GM18861 (cell line): ENCODE results near the gene RNF13.
"Not testable (repeated sequence)": the region's sequence is repeated elsewhere in the genome, so short reads cannot be mapped to it uniquely, and the experiment has no call there.

Experiments used
- ATAC-seq: cut with Tn5 transposase; IDR thresholded peaks from one replicate; pipeline ENCODE4 v1.9.1; 2021; ENCODE audit not compliant: unreplicated experiment

RNF13 gene

DNA sequence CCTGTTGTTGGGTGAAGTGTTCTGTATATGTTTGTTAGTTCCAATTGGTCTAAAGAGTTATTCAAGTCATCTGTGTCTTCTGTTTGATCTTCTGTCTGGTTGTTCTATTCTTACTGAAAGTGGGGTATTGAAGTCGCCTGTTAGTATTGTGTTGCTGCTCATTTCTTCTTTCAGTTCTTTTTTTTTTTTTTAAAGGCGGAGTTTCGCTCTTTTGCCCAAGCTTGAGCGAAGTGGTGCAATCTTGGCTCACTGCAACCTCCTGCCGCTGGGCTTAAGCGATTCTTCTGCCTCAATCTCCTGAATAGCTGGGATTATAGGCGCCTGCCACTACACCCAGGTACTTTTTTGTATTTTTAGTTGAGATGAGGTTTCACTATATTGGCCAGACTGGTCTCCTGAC, 134.2 kb downstream of the RNF13 start:
- ATAC-seq = no peak

DNA sequence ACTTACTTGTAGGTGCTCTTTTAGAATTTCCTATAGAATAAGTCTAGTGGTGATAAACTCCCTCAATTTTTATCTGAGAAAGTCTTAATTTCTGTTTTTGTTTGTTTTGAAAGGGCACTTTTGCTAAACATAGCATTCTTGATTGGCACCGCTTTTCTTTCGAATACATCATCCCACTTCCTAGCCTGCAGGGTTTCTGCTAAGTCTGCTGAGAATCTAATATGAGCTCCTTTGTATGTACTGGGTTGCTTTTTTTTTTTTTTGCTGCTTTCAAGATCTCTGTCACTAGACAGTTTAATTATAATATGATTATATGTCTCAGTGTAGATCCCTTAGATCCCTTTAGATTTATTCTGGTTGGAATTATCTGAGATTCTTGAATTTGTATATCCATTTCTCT, 136.2 kb downstream of the RNF13 start:
- ATAC-seq = no peak

DNA sequence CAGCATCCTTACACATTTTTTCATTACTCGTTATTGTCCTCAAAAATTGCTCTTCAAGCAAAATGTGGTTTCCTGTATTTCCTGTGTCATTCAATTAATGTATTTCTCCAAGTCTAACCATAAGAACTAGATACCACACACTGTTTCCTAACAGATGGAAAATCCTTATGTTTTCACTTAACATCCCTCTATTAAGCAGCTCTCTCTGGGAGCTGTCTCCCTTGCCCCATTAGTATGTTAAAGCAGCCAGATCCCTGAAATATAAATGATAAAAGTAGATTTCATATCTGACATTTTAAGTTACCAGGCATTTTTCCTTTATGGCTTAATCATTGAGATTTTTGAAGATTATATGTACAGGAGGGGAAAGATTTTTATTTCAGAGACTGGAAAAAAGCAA, 141.8 kb downstream of the RNF13 start:
- no peak for ATAC-seq

DNA sequence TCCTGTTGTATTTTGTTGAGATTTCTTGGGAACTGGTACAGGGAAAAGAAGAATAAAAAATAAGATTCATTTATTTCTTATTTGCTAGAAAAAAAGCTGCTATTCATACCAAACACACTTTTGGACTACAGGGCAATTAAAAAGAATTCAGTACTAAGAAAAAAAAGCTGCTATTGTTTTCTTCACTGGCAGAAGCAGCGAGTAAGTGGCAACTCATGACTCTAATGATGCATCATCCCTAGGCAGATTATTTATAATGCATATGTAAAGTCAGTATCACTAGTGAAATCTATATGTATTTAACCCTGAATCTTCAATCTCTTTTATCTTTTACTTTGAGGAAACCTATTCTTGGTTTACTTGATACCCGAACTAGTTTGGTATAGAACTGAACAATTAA, 142.4 kb downstream of the RNF13 start:
- ATAC-seq = no peak

DNA sequence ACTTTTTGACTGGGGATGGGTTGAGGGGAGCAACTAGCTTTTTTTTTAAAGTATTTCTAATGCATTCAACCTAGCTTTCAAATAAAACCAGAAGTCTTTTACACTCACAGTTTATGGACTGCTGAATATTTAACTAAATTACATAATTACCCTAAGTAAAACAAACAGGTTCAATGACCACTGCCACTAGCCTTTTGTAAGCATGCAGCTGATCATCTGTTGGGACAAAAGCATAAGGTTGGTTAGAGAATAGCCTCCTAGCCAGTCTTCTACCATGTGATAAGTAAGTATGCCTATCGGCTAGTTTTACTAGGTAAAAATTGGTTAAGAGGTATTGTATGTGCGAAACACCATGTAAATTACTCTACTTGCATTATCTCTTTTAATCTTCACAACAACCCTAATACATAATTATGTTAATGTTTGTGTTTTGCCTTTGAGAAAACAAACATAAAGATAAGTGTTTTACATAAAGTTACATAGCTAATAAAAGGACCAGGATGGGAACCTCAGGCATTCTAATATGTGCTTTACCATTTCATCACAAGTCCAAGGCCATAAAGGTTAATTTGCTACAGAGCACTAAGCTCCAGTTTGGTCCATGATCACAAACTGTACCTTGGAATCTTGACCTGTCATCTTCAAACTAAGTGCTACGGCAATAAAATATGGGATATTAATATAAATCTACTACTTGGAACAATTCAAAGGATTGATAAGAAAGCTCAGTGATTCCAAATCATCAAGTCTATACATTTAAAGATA, 144.5 kb downstream of the RNF13 start:
- ATAC-seq = no peak

DNA sequence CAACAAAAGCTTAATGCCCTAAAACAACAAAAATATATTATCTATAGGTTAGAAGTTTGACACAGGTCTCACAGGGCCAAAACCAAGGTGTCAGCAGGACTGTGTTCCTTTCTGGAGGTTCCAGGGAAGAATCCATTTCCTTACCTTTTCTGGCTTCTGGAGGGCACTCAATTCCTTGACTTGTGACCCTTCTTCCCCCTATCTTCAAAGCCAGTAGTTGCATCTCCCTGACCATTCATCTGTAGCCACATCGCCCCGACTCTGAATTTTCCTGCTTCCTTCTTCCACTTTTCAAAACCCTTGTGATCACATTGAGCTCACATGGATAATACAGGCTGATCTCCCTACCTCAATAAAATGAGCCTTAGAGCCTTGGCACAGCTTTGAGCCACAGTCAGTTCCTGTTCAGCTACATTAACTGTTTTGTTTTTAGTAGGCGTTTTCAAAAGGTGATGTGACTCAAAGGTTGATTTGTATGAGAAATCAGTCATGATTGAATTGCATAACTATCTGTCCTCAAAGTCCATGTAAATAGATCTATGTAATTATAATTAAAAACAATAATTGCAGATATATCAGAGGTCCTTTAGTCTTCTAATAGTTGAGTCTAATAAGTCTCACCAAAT, 145.3 kb downstream of the RNF13 start:
- no peak for ATAC-seq

DNA sequence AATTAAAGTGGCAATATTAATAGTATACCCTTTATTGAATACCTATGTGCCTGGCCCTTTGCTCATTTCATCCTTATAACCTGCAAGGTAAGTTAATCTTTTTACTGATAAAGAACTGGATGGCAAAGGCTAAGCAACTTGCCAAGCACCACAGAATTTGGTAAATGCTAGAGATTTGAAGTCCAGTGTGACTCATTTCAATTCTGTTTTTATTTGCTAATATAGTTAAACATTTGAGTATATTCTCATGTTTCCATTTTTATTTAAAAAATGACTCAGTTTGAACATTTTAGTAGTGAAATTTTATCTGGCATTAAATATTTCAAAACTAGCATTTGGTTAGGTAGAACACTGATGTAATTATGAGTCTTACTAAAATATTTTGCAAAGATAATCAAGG, 146.4 kb downstream of the RNF13 start:
- no peak for ATAC-seq

DNA sequence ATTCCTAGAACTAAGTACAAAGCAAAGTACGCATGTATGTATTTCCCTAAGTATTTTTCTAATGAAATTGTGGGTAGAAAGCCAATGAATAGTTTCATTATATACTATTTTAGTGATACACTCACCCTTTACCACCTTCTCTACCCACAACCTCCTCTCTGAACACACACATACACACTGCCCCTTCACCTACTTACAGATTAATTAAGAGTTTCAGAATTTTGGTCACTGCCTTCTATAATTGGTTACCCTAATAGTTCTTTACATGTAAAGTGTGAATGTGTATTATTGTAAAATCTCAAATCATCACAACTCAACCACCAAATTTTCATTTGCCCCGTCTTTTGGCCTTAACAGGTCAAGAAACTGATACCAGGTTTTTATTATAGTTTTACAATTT, 150.5 kb downstream of the RNF13 start:
- ATAC-seq = no peak

DNA sequence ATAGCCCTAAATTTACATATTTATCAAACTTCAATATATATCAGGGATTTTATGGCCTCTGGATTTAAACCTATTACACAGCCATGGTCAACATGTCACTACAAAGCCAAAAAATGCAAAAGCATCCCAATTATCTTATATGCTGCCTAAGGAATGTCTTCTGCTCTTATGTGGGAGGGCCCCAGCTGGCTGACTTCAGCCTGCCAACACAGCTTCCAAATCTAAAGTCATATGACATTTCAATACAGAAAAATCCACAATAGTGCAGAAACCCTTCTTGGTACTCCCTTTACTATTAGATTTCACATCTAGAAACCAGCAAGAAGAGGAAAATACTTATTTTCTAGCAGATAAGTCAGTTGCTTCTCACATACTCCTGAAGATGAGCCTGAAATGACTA, 151.3 kb downstream of the RNF13 start:
- ATAC-seq = no peak

DNA sequence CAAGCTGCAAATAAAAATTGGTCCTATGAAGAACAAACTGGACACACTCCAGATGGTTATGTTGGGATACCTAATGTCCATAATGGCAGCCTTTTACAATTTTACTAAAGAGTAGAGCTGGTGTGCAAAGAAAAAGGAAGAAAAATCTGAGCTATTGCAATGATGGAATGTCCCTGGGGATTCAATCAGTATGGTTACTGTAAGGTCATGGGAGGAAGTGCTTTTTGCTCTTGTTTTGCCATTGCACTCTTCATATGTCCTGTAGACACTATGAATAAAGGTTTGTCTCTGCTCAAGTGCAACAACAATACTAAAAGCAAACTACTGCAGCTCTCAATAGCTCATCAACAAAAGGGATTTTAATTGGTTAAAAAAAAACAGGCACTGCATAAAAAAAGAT, 152.3 kb downstream of the RNF13 start:
- ATAC-seq = no peak

DNA sequence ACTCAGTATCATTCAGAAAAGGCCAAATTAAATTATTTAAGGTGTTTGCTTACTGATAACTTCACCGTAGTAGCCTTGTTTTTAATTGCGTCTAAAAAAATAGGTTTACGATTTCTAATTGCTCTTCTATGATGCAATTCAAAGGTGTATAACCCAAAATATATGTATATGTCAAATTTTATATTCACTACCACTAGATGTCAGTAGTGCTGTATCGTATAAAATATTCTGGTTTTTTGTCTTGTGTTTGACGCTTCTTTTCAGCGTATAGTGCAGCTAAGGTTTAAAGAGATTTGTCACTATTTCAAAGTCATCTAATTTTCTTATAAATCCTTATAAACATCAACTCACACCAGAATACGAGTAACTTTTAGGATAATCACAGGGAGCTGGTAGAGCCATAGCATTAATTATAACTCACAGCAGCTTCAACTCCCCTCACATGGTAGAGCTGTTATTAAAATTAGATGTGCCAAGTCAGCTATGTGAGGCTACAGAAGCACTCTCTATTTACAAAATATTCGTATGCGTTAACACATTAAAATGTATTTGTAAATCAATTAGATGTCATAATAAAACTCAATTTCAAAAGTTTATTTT, 154.2 kb downstream of the RNF13 start:
- ATAC-seq = no peak

DNA sequence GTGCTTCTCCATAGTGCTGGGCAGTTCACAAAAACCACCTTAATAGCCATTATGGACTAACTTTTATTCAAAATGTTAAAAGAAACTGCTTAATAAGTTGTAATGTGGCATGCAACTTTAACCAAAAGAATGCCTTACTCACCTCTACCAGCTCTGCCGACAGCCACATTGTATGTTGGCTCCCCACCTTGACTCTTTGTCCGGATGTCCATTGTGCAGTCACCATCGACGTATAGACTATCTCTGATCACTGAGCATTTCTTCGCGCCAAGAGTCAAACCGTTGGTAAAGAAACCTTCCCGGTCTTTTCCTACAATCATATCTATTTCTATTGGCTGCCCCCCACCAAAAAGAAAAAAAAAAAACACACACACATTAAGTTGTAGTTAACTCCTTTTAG, 155.2 kb downstream of the RNF13 start:
- ATAC-seq = no peak

DNA sequence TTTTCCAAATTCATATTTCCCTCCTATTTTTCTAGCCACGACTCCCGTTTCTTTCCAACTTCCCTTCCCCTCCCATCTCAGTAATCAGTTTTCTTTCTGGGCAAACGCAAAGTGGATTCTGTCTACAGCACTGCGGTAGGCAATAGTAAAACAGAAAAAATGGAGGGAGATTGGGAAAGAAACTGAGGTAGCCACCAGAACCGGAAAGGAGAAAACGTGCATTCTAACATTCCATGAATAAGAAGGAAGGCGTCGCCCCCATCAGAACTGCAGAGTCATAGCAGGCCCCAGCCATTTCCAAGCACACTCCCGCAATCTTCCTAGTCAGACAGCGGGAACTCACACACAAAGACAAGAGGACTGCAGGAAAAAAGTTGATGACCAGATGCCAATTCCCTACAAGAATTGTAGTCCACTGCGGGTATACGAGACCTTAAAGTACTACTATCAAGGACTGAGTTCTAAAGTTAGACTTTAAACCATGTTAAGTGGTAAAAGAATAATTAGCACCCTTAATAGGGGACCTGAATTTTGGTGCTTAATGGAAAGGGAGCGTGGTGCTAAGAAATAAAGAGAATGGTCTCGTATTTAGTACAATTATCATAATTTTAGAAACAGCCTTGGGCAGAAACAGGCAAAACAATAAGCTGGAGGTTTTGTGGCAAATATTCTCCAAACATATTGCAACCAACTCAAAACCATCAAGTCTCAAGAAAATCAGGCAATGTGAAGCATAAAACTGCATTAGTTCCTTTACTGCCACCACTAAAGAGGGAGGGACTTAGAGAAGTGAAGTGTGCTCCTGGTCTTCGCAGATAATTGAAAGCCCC, 156.3 kb downstream of the RNF13 start:
- no peak for ATAC-seq

DNA sequence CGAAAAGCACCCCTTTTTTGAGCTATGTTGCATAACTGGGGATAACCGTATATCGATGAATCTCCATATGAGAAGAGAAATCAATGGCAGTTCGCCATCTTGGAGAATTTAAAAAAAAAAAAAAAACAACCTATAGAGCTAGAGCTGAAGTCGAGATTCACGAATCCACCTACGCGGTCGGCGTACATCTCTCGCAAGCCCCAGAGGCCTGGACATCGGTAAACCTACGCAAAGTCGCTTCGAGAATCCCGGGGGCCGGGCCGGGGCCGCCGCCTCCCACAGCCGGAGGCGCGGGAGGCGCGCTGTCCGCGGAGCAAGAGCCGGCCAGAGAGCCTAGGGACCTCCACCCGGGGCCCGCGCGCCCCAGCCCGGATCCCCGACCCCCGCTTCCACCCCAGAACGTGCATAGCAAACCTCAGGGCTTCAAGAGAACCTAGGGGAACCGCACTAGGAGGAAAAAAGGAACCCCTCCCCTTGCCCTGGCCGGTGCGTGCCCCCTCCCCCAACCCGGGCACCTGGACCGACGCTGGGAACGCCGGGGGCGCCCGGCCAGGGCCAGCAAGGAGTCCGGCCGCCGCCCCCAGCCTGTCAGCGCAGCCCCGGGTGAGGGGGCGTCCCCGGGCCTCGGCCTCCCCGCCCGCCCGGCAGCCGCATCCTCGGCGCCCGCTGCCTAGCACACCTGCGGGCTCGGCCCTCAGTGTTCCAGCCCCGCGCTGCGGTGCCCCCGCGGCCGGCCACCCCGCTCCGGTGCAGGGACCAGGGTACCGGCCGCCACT, 157.1 kb downstream of the RNF13 start:
- ATAC-seq = peak; percentile 40

DNA sequence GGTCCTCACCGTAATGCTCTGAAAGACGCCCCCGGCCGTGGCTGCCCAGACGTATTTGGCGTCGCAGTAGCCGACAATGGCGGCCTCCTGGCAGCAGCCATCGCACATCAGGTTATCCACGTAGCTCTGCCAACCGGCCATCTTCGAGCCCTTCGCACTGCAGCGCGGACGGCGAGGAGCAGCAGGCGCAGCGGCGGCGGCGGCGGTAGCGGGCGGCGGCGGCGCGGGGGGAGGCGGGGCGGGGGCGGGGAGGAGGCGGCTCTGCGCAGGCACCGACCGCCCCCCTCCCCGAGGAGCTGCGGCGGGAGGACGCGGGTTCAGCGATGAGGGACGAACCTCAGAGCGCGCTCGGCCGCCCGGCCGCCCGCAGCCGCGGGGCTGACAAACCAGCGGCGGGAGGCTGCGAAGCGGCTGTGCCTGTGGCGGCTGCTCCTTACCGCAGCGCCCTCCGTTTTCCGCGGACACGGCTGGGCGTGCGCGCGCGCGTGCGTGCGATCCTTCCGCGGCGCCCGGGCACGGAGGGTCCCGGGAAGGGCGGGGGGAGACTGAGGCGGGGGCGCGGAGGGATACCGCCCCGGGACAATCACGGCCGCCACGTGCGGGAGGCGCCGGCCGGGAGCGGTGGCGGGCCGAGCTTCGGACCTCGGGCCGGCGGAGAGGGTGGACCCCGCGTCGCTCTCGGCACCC, 157.8 kb downstream of the RNF13 start, which contains the start of gene PFN2:
Gene PFN2, minus strand, starts transcription at position 180 of the 687 bp plus-strand sequence. Its CDS starts 39 bp downstream, at position 141.
- ATAC-seq = peak; percentile 37

DNA sequence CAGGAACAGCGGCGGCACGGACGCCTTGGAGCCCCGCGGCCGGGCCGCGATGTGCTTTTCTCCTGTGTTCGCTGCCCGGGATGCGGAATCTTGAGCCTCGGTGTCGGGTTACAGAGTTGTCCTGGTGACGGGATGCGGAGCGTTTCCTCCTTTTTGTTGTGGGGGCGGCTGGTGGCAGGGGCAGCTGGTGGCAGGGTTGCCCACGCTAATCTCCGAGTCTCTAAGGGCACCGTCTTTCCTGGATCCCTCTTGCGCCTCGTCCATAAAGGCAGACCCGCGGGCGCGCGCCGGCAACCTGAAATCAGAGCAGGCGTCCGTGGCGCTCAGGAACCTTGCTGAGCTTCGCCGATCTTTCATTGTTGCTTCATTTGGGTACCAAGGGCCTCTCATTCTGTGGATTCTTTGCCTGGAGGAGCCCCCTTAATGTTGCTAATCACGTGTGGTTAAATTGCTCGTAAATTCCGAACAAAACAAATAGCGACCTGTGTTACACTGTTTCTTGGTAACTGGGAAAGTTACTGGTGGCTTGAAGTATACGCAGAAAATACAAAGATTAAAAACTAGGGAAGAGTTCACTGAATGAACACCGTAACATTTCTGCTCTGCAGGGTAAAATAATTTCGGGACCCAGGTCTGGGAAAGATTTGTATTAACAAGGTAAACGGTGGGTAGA, 158.5 kb downstream of the RNF13 start:
- ATAC-seq = no peak

DNA sequence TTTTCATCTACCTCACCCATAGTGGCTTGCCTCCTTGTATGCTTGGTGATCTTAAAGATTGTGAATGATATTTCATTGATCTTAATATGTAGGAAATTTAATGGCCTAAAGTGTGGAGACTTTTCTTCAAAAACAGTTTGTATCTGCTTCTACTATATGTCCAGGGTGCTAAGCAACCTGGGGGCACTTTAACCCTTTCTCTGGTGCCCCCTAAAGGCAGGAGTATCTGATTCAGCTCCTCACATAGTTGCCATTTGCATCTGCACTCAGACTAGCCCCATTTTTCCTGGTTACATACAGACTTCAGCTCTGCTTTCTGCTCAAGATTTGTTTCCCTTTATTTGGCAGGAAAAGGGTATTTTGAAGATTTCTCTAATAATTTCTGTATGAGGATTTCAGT, 162.9 kb downstream of the RNF13 start:
- no peak for ATAC-seq

DNA sequence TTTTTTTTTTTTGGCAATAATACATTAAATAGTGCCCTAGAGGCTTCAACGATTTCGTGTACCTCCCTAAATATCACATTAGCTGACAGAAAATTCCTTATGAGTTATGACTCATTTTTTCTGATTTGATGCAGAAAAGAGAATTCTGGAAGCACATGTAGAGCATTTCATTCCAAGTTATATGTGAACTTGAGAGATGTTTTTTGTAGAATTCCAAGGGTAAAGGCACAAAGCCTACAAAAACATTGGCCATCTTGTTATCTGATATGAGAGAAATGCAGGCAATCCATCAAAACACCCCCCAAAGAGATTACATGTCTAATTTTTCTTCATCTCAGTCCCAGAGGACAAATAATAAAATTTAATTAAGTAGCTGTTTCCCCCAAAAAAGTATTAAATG, 164.4 kb downstream of the RNF13 start:
- ATAC-seq = no peak

DNA sequence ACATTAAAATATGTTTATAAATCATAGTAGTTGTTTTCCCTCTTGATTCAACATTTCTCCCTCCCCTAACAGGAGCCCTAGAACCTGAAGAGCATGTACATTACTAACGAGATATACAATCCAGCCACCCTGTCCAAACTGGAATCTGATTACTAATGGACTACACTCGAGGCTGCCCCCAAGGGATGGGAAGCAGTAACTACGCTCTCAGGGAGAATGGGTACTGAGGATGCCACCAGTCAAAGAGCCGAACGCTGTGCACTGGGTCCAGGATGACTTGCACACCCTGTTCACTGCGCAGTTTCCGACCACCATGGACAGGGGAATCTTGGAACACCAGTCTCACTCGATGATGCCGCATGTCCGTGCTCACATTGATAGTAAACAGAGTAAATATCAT, 169.0 kb downstream of the RNF13 start:
- not testable (repeated sequence) for ATAC-seq

DNA sequence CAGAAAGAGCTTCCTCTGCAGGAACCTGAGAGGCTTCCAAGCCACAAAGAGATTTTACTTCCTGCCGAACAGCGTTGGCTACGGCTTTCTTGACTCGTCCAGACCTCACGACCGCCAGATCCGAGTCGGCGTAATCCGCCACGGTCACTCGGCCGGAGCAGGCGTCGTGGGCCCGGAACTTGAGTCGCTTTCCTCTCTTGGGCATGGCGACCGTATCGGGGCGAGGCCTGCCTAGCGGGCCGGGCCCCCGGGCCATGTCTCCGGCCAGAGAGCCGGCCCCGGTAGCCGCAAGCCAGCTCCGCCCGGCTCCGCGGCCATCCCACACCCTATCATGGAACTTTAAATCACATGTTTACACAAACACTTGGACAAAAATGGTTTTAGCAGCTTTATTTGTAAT, 170.0 kb downstream of the RNF13 start:
- ATAC-seq = not testable (repeated sequence)
